Activated CD4-positive, CD25-positive, alpha-beta regulatory T cell (primary cell): Measurements from ENCODE around the gene TWNK.

Source experiments
- DNase-seq, 4 experiments: peaks; one replicate each; lab custom pipeline; 2025; lab: John Stamatoyannopoulos, UW

The TWNK gene

GRCh38 chr10:101011517-101012423 is 24.4 kb downstream of the TWNK start:
- DNase-seq = no peak

DNA sequence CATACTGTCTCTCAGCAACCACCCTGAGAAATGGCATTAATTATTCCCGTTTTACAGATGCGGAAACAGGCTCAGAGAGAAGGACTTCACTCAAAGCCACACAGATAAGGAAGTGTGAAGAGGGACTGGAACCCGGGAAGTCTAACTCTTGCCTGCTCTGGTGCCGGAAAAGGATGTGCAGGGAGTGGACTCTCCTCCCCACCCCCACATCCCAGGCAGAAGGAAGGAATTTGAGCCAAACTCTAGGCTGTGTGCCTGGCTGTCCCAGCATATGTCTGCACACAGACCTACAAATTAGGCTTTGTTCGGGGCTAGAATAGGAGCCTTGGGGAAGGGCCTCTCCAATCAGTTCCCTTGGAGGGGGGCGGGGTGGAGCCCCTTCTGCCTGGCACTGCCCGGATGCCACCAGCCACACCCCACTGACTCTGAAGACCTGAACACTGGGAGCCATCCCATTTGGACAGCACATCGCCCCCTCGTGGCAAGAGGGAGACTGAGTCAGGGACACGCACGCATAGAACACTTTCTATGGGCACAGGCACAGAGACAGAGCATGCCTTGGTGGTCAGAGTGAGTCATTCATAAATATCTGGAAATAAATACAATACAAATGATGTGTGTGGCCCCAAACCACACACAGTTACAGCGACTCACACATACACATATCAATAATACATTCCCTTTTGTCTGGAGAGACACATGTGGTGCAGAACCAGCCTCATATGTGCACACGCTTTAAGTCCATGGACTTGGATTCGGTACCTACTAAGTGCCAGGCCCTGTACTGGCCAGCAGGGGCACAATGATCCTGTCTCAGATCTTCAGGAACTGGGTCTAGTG is 25.4 kb downstream of the TWNK start:
- DNase-seq = peak; percentile 51 to 59 (median 58)

DNA sequence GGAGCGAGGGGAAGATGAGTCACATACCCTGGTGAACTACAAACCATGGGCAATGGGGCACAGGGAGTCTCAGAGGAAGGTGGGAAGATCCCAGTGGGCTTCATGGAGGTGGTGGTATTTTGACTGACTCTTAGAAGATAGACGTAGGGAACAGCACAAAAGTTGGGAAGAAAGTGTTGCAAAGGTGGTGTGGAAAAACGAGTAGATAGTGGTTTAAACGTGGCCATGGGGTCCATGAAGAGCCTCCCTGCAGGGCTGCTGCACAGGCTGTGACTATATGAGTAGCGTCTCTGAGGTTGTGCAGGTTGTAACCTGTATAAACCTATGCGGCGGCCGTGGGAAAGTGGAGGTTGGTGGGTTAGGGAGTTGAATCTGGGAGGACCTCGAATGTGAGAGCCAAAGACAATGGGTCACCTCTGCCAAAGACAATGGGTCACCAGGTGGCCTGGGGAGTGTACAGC is 26.1 kb downstream of the TWNK start:
- no peak for DNase-seq

GRCh38 chr10:101014230-101014884 is 27.0 kb downstream of the TWNK start:
- peak; percentile 33 to 70 (median 52) for DNase-seq

GRCh38 chr10:101014966-101015581 is 27.7 kb downstream of the TWNK start:
- no peak for DNase-seq

GRCh38 chr10:101015582-101015973 is 28.2 kb downstream of the TWNK start:
- DNase-seq = no peak

DNA sequence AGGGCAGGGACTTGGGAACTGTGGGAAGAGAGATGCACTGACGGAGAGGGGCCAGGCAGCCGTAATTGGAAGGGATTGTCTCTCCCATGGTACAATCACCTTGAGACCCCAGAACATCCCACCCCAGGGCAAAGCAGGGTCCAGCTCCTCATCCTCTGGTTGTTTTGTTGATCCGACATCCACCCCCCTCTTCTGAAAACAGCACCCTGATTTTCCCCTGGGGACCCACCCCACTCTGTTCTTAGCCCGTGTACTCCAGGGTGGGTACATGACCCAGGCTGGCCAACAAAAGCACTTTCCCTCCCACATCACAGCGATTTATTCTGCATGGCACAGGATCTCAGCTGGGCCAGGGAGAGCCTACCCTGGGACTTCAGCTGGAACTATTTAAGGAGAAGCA is 29.5 kb downstream of the TWNK start:
- DNase-seq = no peak

GRCh38 chr10:101018118-101018599 is 30.8 kb downstream of the TWNK start:
- DNase-seq = no peak

DNA sequence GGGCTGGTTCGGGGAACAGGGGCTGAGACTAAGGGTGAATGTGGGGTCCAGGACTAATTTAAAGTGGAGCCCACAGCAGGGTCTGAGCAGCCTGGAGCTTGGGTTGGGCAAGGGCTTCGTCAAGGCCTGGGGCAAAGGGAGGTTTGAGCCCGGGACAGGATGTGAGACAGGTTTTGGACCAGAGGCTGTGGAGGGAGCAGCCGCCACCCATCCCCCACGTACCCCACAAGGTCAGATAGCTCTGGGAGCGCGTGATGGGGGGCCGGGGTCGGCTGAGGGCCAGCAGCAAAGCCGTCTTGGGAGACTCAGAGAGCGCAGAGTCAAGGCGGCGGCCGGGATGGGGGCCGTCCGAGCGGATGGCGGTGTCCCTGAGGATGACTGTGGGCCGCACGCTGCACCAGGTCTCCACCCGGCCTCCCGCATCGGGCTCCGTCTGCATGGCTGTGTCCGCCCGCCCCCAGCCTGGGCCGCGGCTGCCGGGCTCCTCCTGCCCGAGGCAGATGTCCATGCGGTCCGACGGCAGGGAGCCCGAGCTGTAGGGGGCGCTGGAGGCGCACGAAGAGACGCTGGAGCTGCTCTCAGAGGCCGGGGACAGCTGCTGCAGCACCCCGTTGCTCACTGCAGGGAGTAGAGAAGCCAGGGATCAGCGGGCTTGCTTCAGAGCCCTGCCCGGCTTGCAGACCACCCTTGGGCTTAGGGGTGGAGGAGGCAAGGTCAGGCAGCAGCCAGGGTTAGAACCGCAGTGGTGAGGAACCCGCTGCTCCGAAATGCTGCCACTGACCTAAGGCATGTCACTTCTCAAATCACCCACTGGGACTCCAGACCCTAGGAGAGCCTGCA is 31.5 kb downstream of the TWNK start:
- peak; percentile 39 to 61 (median 50) for DNase-seq

GRCh38 chr10:101019440-101019703 is 32.0 kb downstream of the TWNK start:
- no peak for DNase-seq

DNA sequence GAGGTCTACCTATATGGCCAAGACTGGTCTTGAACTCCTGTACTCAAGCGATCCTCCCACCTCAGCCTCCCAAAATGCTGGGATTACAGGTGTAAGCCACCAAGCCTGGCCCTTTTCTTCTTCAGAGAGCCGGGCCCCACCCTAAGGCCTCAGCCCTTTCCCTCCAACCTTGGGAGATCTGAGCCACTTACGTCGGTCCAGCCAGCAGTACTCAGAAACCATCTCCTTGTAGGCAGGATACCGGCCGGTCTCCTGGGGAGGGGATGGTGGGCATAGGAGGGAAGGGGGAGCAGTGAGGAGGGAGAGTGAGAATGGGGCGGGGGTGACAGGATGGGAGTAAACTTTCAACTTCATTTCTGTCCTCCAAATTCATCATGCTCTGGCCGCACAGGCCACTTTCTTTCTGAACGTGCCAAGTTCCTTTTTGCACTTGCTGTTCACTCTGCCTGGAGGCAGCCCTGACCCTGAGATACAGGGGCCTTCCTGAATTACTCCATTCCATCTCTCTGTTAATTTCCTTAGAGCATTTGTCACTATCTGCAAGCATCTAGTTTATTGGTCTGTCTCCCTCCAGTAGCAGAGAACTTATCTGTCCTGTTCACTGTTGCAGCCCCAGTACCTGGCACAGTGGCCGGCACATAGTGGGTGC is 33.2 kb downstream of the TWNK start:
- DNase-seq = no peak

- DNase-seq = no peak
These were observed 33.9 kb downstream of the TWNK start for GRCh38 chr10:101021239-101021638.

- DNase-seq = no peak
These were observed 34.4 kb downstream of the TWNK start for GRCh38 chr10:101021692-101022251.

GRCh38 chr10:101022967-101023705 is 35.8 kb downstream of the TWNK start:
- DNase-seq = no peak

DNA sequence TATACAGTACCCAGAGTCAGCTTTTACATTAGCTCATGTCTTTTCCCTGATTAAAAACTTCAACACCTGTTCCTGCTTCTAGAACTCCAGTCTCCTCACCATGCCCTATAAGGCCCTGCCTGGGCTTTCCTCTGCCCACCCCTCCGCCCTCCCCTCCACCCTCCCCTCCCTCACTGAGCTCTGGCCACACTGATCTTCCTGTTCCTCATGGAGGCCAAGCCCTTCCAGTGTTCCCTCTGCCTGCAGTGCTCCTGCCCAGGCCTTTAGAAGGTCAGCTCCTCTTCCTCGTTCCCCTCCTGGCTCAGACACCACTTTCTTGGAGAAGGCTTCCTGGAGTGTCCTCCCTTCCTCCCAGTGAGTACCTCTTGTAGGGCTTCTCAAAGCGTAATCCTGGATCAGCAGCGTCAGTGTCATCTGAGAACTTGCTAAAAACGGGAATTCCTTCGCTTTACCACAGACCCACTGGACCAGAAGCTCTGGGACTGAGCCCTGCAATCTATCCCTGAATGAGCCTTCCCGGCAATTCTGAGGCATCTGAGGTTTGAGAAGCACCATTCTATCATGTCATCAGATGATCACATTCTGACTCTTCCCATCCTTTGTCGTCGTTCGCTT is 39.9 kb downstream of the TWNK start:
- DNase-seq = no peak

- DNase-seq = no peak
These were observed 41.3 kb downstream of the TWNK start for GRCh38 chr10:101028446-101029337.

- DNase-seq = no peak
These were observed 42.4 kb downstream of the TWNK start for GRCh38 chr10:101029520-101030295.
